PC-3 (cell line): ENCODE data around the gene ATP23. TPM values are rescaled to one million over a fixed set of nuclear protein-coding genes. Genes with fewer than 3 reads are reported as not detected.

Experiments
- ATAC-seq: fragments of 200-7000 bp; cut with Tn5 transposase; 2 replicates; pipeline ENCODE4 v1.9.1; 2020; ENCODE audit warnings: mild to moderate bottlenecking, moderate library complexity
- BruUV-seq: library from RNA; stranded (reverse); fragments of 400-500 nt; replicated peaks from 2 replicates; lab custom pipeline; 2021; lab: Mats Ljungman, UMichigan
- CTCF ChIA-PET: fragments of 300-600 bp; sonication (Branson Sonifier 250); formaldehyde crosslinking; loops from one replicate; lab custom pipeline; 2022; ENCODE audit warnings: antibody characterized with exemption; lab: Charles Lee
- POLR2A ChIA-PET: fragments of 300-600 bp; sonication (Branson Sonifier 250); formaldehyde crosslinking; loops from one replicate; lab custom pipeline; 2022; ENCODE audit warnings: antibody characterized with exemption; ENCODE audit not compliant: unreplicated experiment; lab: Charles Lee
- DNase-seq: peaks from one replicate; pipeline ENCODE4 v3.0.0-alpha.2; 2015
- H2AFZ ChIP-seq: fragments of 300-600 bp; sonication (generic); 2 replicates; pipeline ENCODE4 v1.6.0; 2016; ENCODE audit warnings: antibody characterized with exemption, low read length
- H3F3A ChIP-seq: fragments of 300-600 bp; sonication (generic); one replicate; pipeline ENCODE4 v1.6.0; 2017; ENCODE audit warnings: antibody characterized with exemption, low read length, control low read depth, mild to moderate bottlenecking; ENCODE audit not compliant: unreplicated experiment
- H3K27ac ChIP-seq: fragments of 300-600 bp; sonication (generic); 2 replicates; pipeline ENCODE4 v1.5.1; 2016; ENCODE audit warnings: mild to moderate bottlenecking, low read length
- H3K27me3 ChIP-seq: fragments of 300-600 bp; sonication (generic); 2 replicates; pipeline ENCODE4 v1.6.1; 2016; ENCODE audit warnings: low read length, mixed read lengths
- H3K36me3 ChIP-seq: fragments of 300-600 bp; sonication (generic); 2 replicates; pipeline ENCODE4 v1.6.1; 2016; ENCODE audit warnings: low read depth, mixed run types, low read length, mixed read lengths
- H3K4me1 ChIP-seq: fragments of 300-600 bp; sonication (generic); 2 replicates; pipeline ENCODE4 v1.5.1; 2016; ENCODE audit warnings: low read length; ENCODE audit not compliant: insufficient read depth
- H3K4me2 ChIP-seq: fragments of 300-600 bp; sonication (generic); 2 replicates; pipeline ENCODE4 v1.6.0; 2016; ENCODE audit warnings: low read length
- H3K4me3 ChIP-seq: fragments of 300-600 bp; sonication (generic); 2 replicates; pipeline ENCODE4 v1.5.1; 2016; ENCODE audit warnings: mild to moderate bottlenecking, low read length, mixed read lengths
- H3K79me2 ChIP-seq: fragments of 300-600 bp; sonication (generic); 2 replicates; pipeline ENCODE4 v1.6.1; 2017; ENCODE audit warnings: low read length, mixed read lengths
- H3K9ac ChIP-seq: fragments of 300-600 bp; sonication (generic); 2 replicates; pipeline ENCODE4 v1.6.0; 2016; ENCODE audit warnings: mild to moderate bottlenecking, low read length
- H3K9me2 ChIP-seq: fragments of 300-600 bp; sonication (generic); replicated peaks from 2 replicates; pipeline ENCODE4 v1.6.1; 2016; ENCODE audit warnings: mixed run types, low read length, mixed read lengths
- H3K9me3 ChIP-seq: fragments of 300-600 bp; sonication (generic); 2 replicates; pipeline ENCODE4 v1.6.1; 2016; ENCODE audit warnings: low read length, mixed read lengths
- H4K20me1 ChIP-seq: fragments of 300-600 bp; sonication (generic); 2 replicates; pipeline ENCODE4 v1.6.1; 2016; ENCODE audit warnings: low read length, mixed read lengths
- CTCF ChIP-seq: fragments of 300-600 bp; sonication (generic); conservative IDR thresholded peaks from 2 replicates; pipeline ENCODE4 v1.5.1; 2017; ENCODE audit warnings: antibody characterized with exemption, low read depth, mild to moderate bottlenecking, low read length
- EZH2 ChIP-seq: fragments of 300-600 bp; sonication (generic); IDR thresholded peaks from one replicate; pipeline ENCODE4 v1.6.1; 2017; ENCODE audit warnings: antibody characterized with exemption, mild to moderate bottlenecking, low read length; ENCODE audit not compliant: unreplicated experiment
- EZH2phosphoT487 ChIP-seq: fragments of 300-600 bp; sonication (generic); IDR thresholded peaks from 2 replicates; pipeline ENCODE4 v1.6.1; 2018; ENCODE audit warnings: mild to moderate bottlenecking, antibody characterized with exemption, low read length, borderline replicate concordance
- intact Hi-C: fragments of 100-400 bp; cut with micrococcal nuclease; formaldehyde crosslinking; loops from 2 replicates; pipeline ENCODE4 v1.9.0; 2023
- total RNA-seq: library from RNA; depleted of rRNA; stranded (reverse); fragments of >200 nt; gene quantifications from 2 replicates; pipeline ENCODE4 v1.2.3, GENCODE V29; 2014

The ATP23 gene
- total RNA-seq, 1 experiment from 2014 or later = 19.4 TPM

- ATAC-seq (no peak), DNase-seq (no peak)
- H3K4me3 ChIP-seq = no peak overlapping the region
- TF ChIP-seq EZH2 = no peak
- no peak for TF ChIP-seq EZH2phosphoT487
- no peak for TF ChIP-seq CTCF
- H3F3A ChIP-seq = peaks cover 13% of the 10 kb centered on the region
- intact Hi-C loops = no loop called here
- peaks cover 35% of the 10 kb centered on the region for H3K4me1 ChIP-seq
- no TSS peak for BruUV-seq
- no peak overlapping the region for H3K27ac ChIP-seq
- H2AFZ ChIP-seq = no peak overlapping the region
- no peaks in the 10 kb centered on the region for H3K9me3 ChIP-seq
- no peaks in the 10 kb centered on the region for H3K79me2 ChIP-seq
- POLR2A ChIA-PET = interaction anchor here (0.6 to 0.7 kb wide), 2 partner anchors 34 to 43 kb away, joined by 3 read pairs; no protein-coding TSS in a partner anchor
- H4K20me1 ChIP-seq = no peaks in the 10 kb centered on the region
- no peaks in the 10 kb centered on the region for H3K27me3 ChIP-seq
- no peak overlapping the region for H3K4me2 ChIP-seq
- CTCF ChIA-PET = no interaction called here
- no peak overlapping the region for H3K9ac ChIP-seq
- H3K36me3 ChIP-seq = no peaks in the 10 kb centered on the region
- H3K9me2 ChIP-seq = no peaks in the 10 kb centered on the region
Measured at GRCh38 chr12:57895389-57896114, 45.8 kb upstream of the ATP23 start.

- H3K4me3 ChIP-seq = peak overlapping the region; percentile 62
- BruUV-seq = no TSS peak
- no peaks in the 10 kb centered on the region for H3K36me3 ChIP-seq
- ATAC-seq (no peak), DNase-seq (no peak)
- H3K79me2 ChIP-seq = no peaks in the 10 kb centered on the region
- no peak overlapping the region for H3K27ac ChIP-seq
- H3F3A ChIP-seq = peaks cover 9% of the 10 kb centered on the region
- peak overlapping the region; percentile 87 for H2AFZ ChIP-seq
- no peaks in the 10 kb centered on the region for H3K27me3 ChIP-seq
- H3K9ac ChIP-seq = no peak overlapping the region
- H3K4me1 ChIP-seq = peaks cover 30% of the 10 kb centered on the region
- TF ChIP-seq CTCF (no peak), EZH2phosphoT487 (no peak), EZH2 (no peak)
- peak overlapping the region; percentile 81 for H3K4me2 ChIP-seq
- ChIA-PET POLR2A (interaction anchor here (0.6 kb wide), 1 partner anchor 43 kb away, joined by 3 read pairs; no protein-coding TSS in a partner anchor), CTCF (no interaction called here)
- H4K20me1 ChIP-seq = no peaks in the 10 kb centered on the region
- no peaks in the 10 kb centered on the region for H3K9me2 ChIP-seq
- no peaks in the 10 kb centered on the region for H3K9me3 ChIP-seq
- intact Hi-C loops = no loop called here
Measured at GRCh38 chr12:57896115-57896433, 45.3 kb upstream of the ATP23 start.

- TF ChIP-seq EZH2 (no peak), EZH2phosphoT487 (no peak)
- Histone ChIP-seq H3K9me2 (no peaks in the 10 kb centered on the region), H3K4me1 (peaks cover 30% of the 10 kb centered on the region), H3K36me3 (no peaks in the 10 kb centered on the region), H3K9me3 (no peaks in the 10 kb centered on the region), H3K27me3 (no peaks in the 10 kb centered on the region), H3K27ac (no peak overlapping the region), H4K20me1 (no peaks in the 10 kb centered on the region), H3K79me2 (no peaks in the 10 kb centered on the region), H3K4me3 (peak overlapping the region; percentile 62), H3F3A (peaks cover 9% of the 10 kb centered on the region), H3K4me2 (peak overlapping the region; percentile 81), H3K9ac (no peak overlapping the region), H2AFZ (peak overlapping the region; percentile 87)
- ATAC-seq (no peak), DNase-seq (no peak)
- ChIA-PET CTCF (interaction anchor here (1.0 kb wide), 1 partner anchor 9 kb away, joined by 5 read pairs; no protein-coding TSS in a partner anchor), POLR2A (interaction anchor here (0.6 kb wide), 1 partner anchor 42 kb away, joined by 3 read pairs; no protein-coding TSS in a partner anchor)
- intact Hi-C loops = no loop called here
- no TSS peak for BruUV-seq
Measured at GRCh38 chr12:57896434-57897201, 44.7 kb upstream of the ATP23 start.
